ENCODE results near the gene KIN.
"Not testable (repeated sequence)": the region's sequence is repeated elsewhere in the genome, so short reads cannot be mapped to it uniquely, and the experiment has no call there.

KIN gene

GRCh38 chr10:7794251-7795026 lies 6.6 kb upstream of the KIN start:
- no peak for DNase-seq (ENCODE audit: low read depth in 2 of 2)

GRCh38 chr10:7792541-7792940 lies 4.7 kb upstream of the KIN start:
- DNase-seq (ENCODE audit: low read depth in 2 of 2): no peak

- no peak for DNase-seq (ENCODE audit: low read depth in 2 of 2)
These were observed 1.6 kb upstream of the KIN start for GRCh38 chr10:7789390-7789789.

- DNase-seq (ENCODE audit: low read depth in 2 of 2): no peak
These were observed 970 bp upstream of the KIN start for GRCh38 chr10:7788639-7789286.

- no peak for DNase-seq (ENCODE audit: low read depth in 2 of 2)
These were observed 490 bp downstream of the KIN start for GRCh38 chr10:7787150-7787856.

- DNase-seq (ENCODE audit: low read depth in 2 of 2): no peak
These were observed 1.4 kb downstream of the KIN start for GRCh38 chr10:7786430-7786829.

- not testable (repeated sequence) for DNase-seq (ENCODE audit: low read depth in 2 of 2)
These were observed 5.6 kb downstream of the KIN start for GRCh38 chr10:7782194-7782593.

GRCh38 chr10:7776777-7777176 lies 11.0 kb downstream of the KIN start:
- no peak for DNase-seq (ENCODE audit: low read depth in 2 of 2)

GRCh38 chr10:7773845-7774801 lies 13.7 kb downstream of the KIN start:
- no peak for DNase-seq (ENCODE audit: low read depth in 2 of 2)

GRCh38 chr10:7768417-7768816 lies 19.4 kb downstream of the KIN start:
- DNase-seq (ENCODE audit: low read depth in 2 of 2): no peak

GRCh38 chr10:7767209-7767608 lies 20.6 kb downstream of the KIN start:
- no peak for DNase-seq (ENCODE audit: low read depth in 2 of 2)

GRCh38 chr10:7766241-7766640 lies 21.6 kb downstream of the KIN start:
- DNase-seq (ENCODE audit: low read depth in 2 of 2): no peak

GRCh38 chr10:7763929-7764328 lies 23.9 kb downstream of the KIN start:
- DNase-seq (ENCODE audit: low read depth in 2 of 2): no peak

- DNase-seq (ENCODE audit: low read depth in 2 of 2): no peak
These were observed 31.3 kb downstream of the KIN start for GRCh38 chr10:7756360-7756992.

- DNase-seq (ENCODE audit: low read depth in 2 of 2): no peak
These were observed 32.7 kb downstream of the KIN start for GRCh38 chr10:7755103-7755502.

- DNase-seq (ENCODE audit: low read depth in 2 of 2): no peak
These were observed 35.5 kb downstream of the KIN start for GRCh38 chr10:7752251-7752650.

- DNase-seq (ENCODE audit: low read depth in 2 of 2): no peak
These were observed 37.6 kb downstream of the KIN start for GRCh38 chr10:7750222-7750621.

- not testable (repeated sequence) for DNase-seq (ENCODE audit: low read depth in 2 of 2)
These were observed 39.2 kb downstream of the KIN start for GRCh38 chr10:7748637-7749036.

GRCh38 chr10:7744307-7744706 lies 43.5 kb downstream of the KIN start:
- DNase-seq (ENCODE audit: low read depth in 2 of 2): no peak

GRCh38 chr10:7738536-7739407 lies 49.0 kb downstream of the KIN start:
- DNase-seq (ENCODE audit: low read depth in 2 of 2): no peak

Measured in activated CD4-positive, alpha-beta T cell treated with anti-CD3 and anti-CD28 coated beads for 24 hours (primary cell).